ENCODE data around the gene AFF3. TPM values are rescaled to one million over a fixed set of nuclear protein-coding genes. Genes with fewer than 3 reads are reported as not detected.

Gene AFF3
- total and polyA plus RNA-seq, 2 donors (not counting 3 experiments of a cell fraction or from before 2014, with no cell fraction given) = 0.06 to 0.07 TPM

DNA sequence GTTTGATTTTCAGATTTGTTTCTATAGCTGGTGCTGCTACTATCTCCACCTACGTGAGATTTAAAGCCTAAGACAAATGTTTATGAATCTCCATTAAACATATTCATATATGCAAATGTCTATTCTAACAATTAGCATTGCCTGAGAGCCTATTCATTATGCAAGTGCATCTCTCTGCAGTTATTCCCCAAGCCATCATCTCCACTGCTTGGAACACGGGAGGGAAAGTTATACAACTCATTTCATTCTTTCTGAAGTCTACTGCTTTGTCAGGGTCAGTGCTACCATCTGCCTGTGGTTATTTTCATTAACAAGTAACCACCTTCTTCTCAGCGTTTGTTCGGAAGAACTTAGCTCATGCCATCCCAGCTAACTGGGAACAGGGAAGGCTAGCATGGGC, 463.8 kb downstream of the AFF3 start:
- no peak for FAIRE-seq
- CTCF ChIA-PET = no interaction called here
- POLR2A ChIA-PET = no interaction called here

More for the DNA sequence above, 463.8 kb downstream of the AFF3 start:
- TF ChIP-seq CTCF (IDR thresholded peaks at IDR 0.05; ENCODE audit: extremely low read depth in 1 of 2, insufficient read depth in 1 of 2, low read depth in 1 of 2, low read length in 2 of 2) (no peak), MAX (IDR thresholded peaks at IDR 0.05; ENCODE audit: insufficient read depth, insufficient read length) (no peak), EZH2 (IDR thresholded peaks at IDR 0.05; ENCODE audit: borderline replicate concordance, low read depth, low read length, severe bottlenecking) (no peak), FOS (IDR thresholded peaks at IDR 0.05; ENCODE audit: borderline replicate concordance, insufficient read depth, low read length) (no peak), POLR2A (IDR thresholded peaks at IDR 0.05; ENCODE audit: low read depth, low read length) (no peak), JUN (IDR thresholded peaks at IDR 0.05; ENCODE audit: borderline replicate concordance, insufficient read depth, insufficient read length, low read depth) (no peak), POLR2AphosphoS5 (IDR thresholded peaks at IDR 0.05; ENCODE audit: insufficient read depth, low read depth, low read length) (no peak), MYC (IDR thresholded peaks at IDR 0.05; ENCODE audit: low read depth, low read length) (no peak), GATA2 (IDR thresholded peaks at IDR 0.05; ENCODE audit: insufficient read depth, insufficient read length, low read depth, low read length) (no peak)
- H3K4me1 ChIP-seq (ENCODE audit: control insufficient read depth, extremely low read depth, insufficient read depth, low read length) = no peaks in the 10 kb centered on the region
- H3K27ac ChIP-seq (ENCODE audit: insufficient read depth, low read depth, low read length) = no peak overlapping the region
- no peak overlapping the region for H3K4me3 ChIP-seq (replicated peaks in 1 of 3; ENCODE audit: insufficient read depth in 1 of 3, low read depth in 1 of 3, low read length in 3 of 3)
- intact Hi-C loops (cut with micrococcal nuclease) (no loop called here), dilution Hi-C loops (cut with MboI; ENCODE audit: extremely low pct_ligation_motif_present, low sequenced_read_pairs) (no loop called here)
- H2AFZ ChIP-seq (ENCODE audit: low read depth, low read length) = no peak overlapping the region
- H3K36me3 ChIP-seq (ENCODE audit: control insufficient read depth in 2 of 2, extremely low read depth in 1 of 2, insufficient read depth in 2 of 2, low read length in 2 of 2) = no peaks in the 10 kb centered on the region
- H3K79me2 ChIP-seq (ENCODE audit: control insufficient read depth, insufficient read depth, low read length) = no peaks in the 10 kb centered on the region
- H3K9ac ChIP-seq (replicated peaks; ENCODE audit: extremely low read depth, insufficient read depth, low read length) = no peak overlapping the region
- no peaks in the 10 kb centered on the region for H3K9me3 ChIP-seq (replicated peaks; ENCODE audit: control insufficient read depth, insufficient read depth, low read length)
- no peak overlapping the region for H3K4me2 ChIP-seq (ENCODE audit: insufficient read depth, low read length)
- no peak for DNase-seq (ENCODE audit: low read depth, low spot score)
- no peaks in the 10 kb centered on the region for H4K20me1 ChIP-seq (replicated peaks; ENCODE audit: control insufficient read depth, extremely low read depth, insufficient read depth, low read length)
- no peaks in the 10 kb centered on the region for H3K9me1 ChIP-seq (replicated peaks; ENCODE audit: control insufficient read depth, extremely low read depth, insufficient read depth, low read length)
- BruUV-seq (replicated peaks) = no TSS peak
- H3K27me3 ChIP-seq (ENCODE audit: control insufficient read depth in 2 of 2, insufficient read depth in 2 of 2, low read length in 2 of 2) = no peaks in the 10 kb centered on the region
